Gastroesophageal sphincter (tissue), 3 donors: Measurements from ENCODE around the gene RABGEF1.

Source experiments
- CTCF ChIP-seq, 4 experiments: fragments of 200-600 bp in 2 of 4; fragments of 450-650 bp in 2 of 4; sonication (generic) in 1 of 4; IDR thresholded peaks; one replicate each; pipeline ENCODE4 v1.5.1; 2017 to 2019; ENCODE audit warnings: antibody characterized with exemption in 4 of 4, mild to moderate bottlenecking in 2 of 4, moderate library complexity in 2 of 4
- EP300 ChIP-seq: sonication (generic); formaldehyde crosslinking; IDR thresholded peaks from one replicate; pipeline ENCODE4 v1.6.1; 2017; ENCODE audit warnings: antibody characterized with exemption, mild to moderate bottlenecking
- POLR2A ChIP-seq, 2 donors: fragments of 450-650 bp; IDR thresholded peaks; one replicate each; pipeline ENCODE4 v1.6.1; 2017; ENCODE audit warnings: antibody characterized with exemption in 2 of 2, mild to moderate bottlenecking in 2 of 2, moderate library complexity in 1 of 2
- POLR2AphosphoS5 ChIP-seq: sonication (generic); formaldehyde crosslinking; IDR thresholded peaks from one replicate; pipeline ENCODE4 v1.6.1; 2017; ENCODE audit warnings: antibody characterized with exemption

GRCh38 chr7:66698652-66699205, 41.8 kb upstream of the RABGEF1 start:
- no peak for TF ChIP-seq CTCF (IDR thresholded peaks at IDR 0.05)
- TF ChIP-seq POLR2AphosphoS5: no peak
- TF ChIP-seq EP300: no peak
- no peak for TF ChIP-seq POLR2A (IDR thresholded peaks at IDR 0.05)
